IMR-90 (cell line): ENCODE results near the gene OAF. TPM values are rescaled to one million over a fixed set of nuclear protein-coding genes. Genes with fewer than 3 reads are reported as not detected.

Source experiments
- ATAC-seq: fragments of 200-7000 bp; cut with Tn5 transposase; 2 replicates; pipeline ENCODE4 v1.9.1; 2020; ENCODE audit warnings: low read depth, mild to moderate bottlenecking, moderate library complexity
- BruUV-seq: library from RNA; stranded (reverse); fragments of 400-500 nt; replicated peaks from 2 replicates; lab custom pipeline; 2021; lab: Mats Ljungman, UMichigan
- CTCF ChIA-PET: fragments of 300-600 bp; formaldehyde crosslinking; extraction: SDS; loops from one replicate; lab custom pipeline; 2021; ENCODE audit warnings: antibody characterized with exemption; lab: Yijun Ruan, JAX
- POLR2A ChIA-PET: fragments of 300-600 bp; sonication (Branson Sonifier 250); formaldehyde crosslinking; loops from one replicate; lab custom pipeline; 2022; ENCODE audit warnings: antibody characterized with exemption; ENCODE audit not compliant: unreplicated experiment; lab: Charles Lee
- DNase-seq: peaks from one replicate; pipeline ENCODE4 v3.0.0; 2013
- H2AFZ ChIP-seq: replicated peaks from 2 replicates; pipeline ENCODE3; 2013; ENCODE audit warnings: low read length, mild to moderate bottlenecking; ENCODE audit not compliant: poor library complexity
- H2AK5ac ChIP-seq: 2 replicates; pipeline ENCODE4 v1.6.1; 2013; ENCODE audit warnings: low read depth, low read length, inconsistent platforms
- H2AK9ac ChIP-seq: replicated peaks from 2 replicates; pipeline ENCODE3; 2013; ENCODE audit warnings: mild to moderate bottlenecking, low read depth, low read length, moderate library complexity; ENCODE audit not compliant: poor library complexity
- H2BK120ac ChIP-seq: 2 replicates; pipeline ENCODE4 v1.6.1; 2013; ENCODE audit warnings: low read depth, low read length, inconsistent platforms
- H2BK15ac ChIP-seq: 3 replicates; pipeline ENCODE4 v1.6.1; 2013; ENCODE audit warnings: low read depth, low read length, inconsistent platforms
- H2BK20ac ChIP-seq: 2 replicates; pipeline ENCODE4 v1.6.1; 2013; ENCODE audit warnings: low read depth, mild to moderate bottlenecking, inconsistent platforms, low read length, moderate library complexity
- H2BK5ac ChIP-seq: 2 replicates; pipeline ENCODE4 v1.6.1; 2013; ENCODE audit warnings: mild to moderate bottlenecking, low read depth, low read length, inconsistent platforms; ENCODE audit not compliant: poor library complexity, severe bottlenecking
- H3K14ac ChIP-seq: replicated peaks from 2 replicates; pipeline ENCODE4 v1.6.1; 2013; ENCODE audit warnings: low read depth, low read length, inconsistent platforms
- H3K18ac ChIP-seq: 2 replicates; pipeline ENCODE4 v1.6.1; 2013; ENCODE audit warnings: low read depth, low read length, control low read depth
- H3K23ac ChIP-seq: 2 replicates; pipeline ENCODE4 v1.6.1; 2013; ENCODE audit warnings: low read depth, low read length, inconsistent platforms
- H3K27ac ChIP-seq: 2 replicates; pipeline ENCODE4 v1.5.1; 2013; ENCODE audit warnings: mild to moderate bottlenecking, control low read depth, low read length; ENCODE audit not compliant: insufficient read depth
- H3K27me3 ChIP-seq: 2 replicates; pipeline ENCODE4 v1.6.1; 2013; ENCODE audit warnings: low read length; ENCODE audit not compliant: control insufficient read depth, insufficient read depth
- H3K36me3 ChIP-seq: 2 replicates; pipeline ENCODE4 v1.6.1; 2013; ENCODE audit warnings: low read length, mixed read lengths; ENCODE audit not compliant: control insufficient read depth, insufficient read depth
- H3K4ac ChIP-seq: 2 replicates; pipeline ENCODE4 v1.6.1; 2013; ENCODE audit warnings: low read depth, low read length, inconsistent platforms
- H3K4me1 ChIP-seq: 2 replicates; pipeline ENCODE4 v1.6.1; 2013; ENCODE audit warnings: low read length, mixed read lengths; ENCODE audit not compliant: control insufficient read depth, insufficient read depth
- H3K4me2 ChIP-seq: 2 replicates; pipeline ENCODE4 v1.6.1; 2013; ENCODE audit warnings: low read depth, mild to moderate bottlenecking, control low read depth, low read length, moderate library complexity
- H3K4me3 ChIP-seq: 2 replicates; pipeline ENCODE4 v1.5.1; 2013; ENCODE audit warnings: low read depth, mild to moderate bottlenecking, control low read depth, low read length, moderate library complexity; ENCODE audit not compliant: insufficient read depth
- H3K56ac ChIP-seq: 2 replicates; pipeline ENCODE4 v1.6.1; 2013; ENCODE audit warnings: low read length, inconsistent platforms; ENCODE audit not compliant: insufficient read depth; ENCODE audit errors: extremely low read depth
- H3K79me1 ChIP-seq, 2 experiments: 2 replicates each; pipeline ENCODE4 v1.6.1; 2013; ENCODE audit warnings: low read length in 2 of 2, inconsistent platforms in 1 of 2, low read depth in 1 of 2
- H3K9ac ChIP-seq: 2 replicates; pipeline ENCODE4 v1.6.1; 2013; ENCODE audit warnings: low read depth, low read length, control low read depth
- H3K9me1 ChIP-seq: 2 replicates; pipeline ENCODE4 v1.6.1; 2013; ENCODE audit warnings: low read length, inconsistent platforms; ENCODE audit not compliant: insufficient read depth
- H3K9me3 ChIP-seq: 2 replicates; pipeline ENCODE4 v1.6.1; 2013; ENCODE audit warnings: low read length; ENCODE audit not compliant: control insufficient read depth, insufficient read depth
- H4K20me1 ChIP-seq: 2 replicates; pipeline ENCODE4 v1.6.1; 2013; ENCODE audit warnings: low read length, inconsistent platforms; ENCODE audit not compliant: insufficient read depth
- H4K5ac ChIP-seq: 2 replicates; pipeline ENCODE4 v1.6.1; 2013; ENCODE audit warnings: mild to moderate bottlenecking, low read depth, low read length, control low read depth
- H4K8ac ChIP-seq, 2 experiments: 2 replicates each; pipeline ENCODE4 v1.6.1; 2013; ENCODE audit warnings: low read depth in 2 of 2, low read length in 2 of 2, control low read depth in 1 of 2, inconsistent platforms in 1 of 2
- H4K91ac ChIP-seq: 2 replicates; pipeline ENCODE4 v1.6.1; 2013; ENCODE audit warnings: low read depth, low read length, inconsistent platforms; ENCODE audit not compliant: insufficient read depth
- BHLHE40 ChIP-seq: fragments of 150-350 bp; IDR thresholded peaks from 2 replicates; pipeline ENCODE4 v1.6.1; 2016; ENCODE audit warnings: mild to moderate bottlenecking, low read depth, low read length
- CEBPB ChIP-seq: IDR thresholded peaks from 2 replicates; pipeline ENCODE4 v1.6.1; 2012; ENCODE audit warnings: low read depth, low read length, improper control_type of control experiment
- CHD1 ChIP-seq: IDR thresholded peaks from 2 replicates; pipeline ENCODE4 v1.6.1; 2012; ENCODE audit warnings: low read depth, low read length, improper control_type of control experiment
- MAZ ChIP-seq: IDR thresholded peaks from 2 replicates; pipeline ENCODE4 v1.6.1; 2012; ENCODE audit warnings: low read depth, mild to moderate bottlenecking, low read length, improper control_type of control experiment, moderate library complexity, borderline replicate concordance
- MXI1 ChIP-seq: IDR thresholded peaks from 2 replicates; pipeline ENCODE4 v1.6.1; 2012; ENCODE audit warnings: low read depth, mild to moderate bottlenecking, low read length, moderate library complexity, borderline replicate concordance
- NFE2L2 ChIP-seq: fragments of 150-350 bp; IDR thresholded peaks from 2 replicates; pipeline ENCODE4 v1.6.1; 2016; ENCODE audit warnings: low read depth, mild to moderate bottlenecking, low read length
- SMC3 ChIP-seq: fragments of 150-350 bp; IDR thresholded peaks from 2 replicates; pipeline ENCODE4 v1.6.1; 2016; ENCODE audit warnings: low read depth, mild to moderate bottlenecking, antibody characterized with exemption, low read length, moderate library complexity
- WGBS, 2 experiments: methylation state at CpG; one replicate each; pipeline versions ENCODE4 v1.1.5 to v1.1.7; 2013; ENCODE audit warnings: missing lambda C conversion rate in 2 of 2; ENCODE audit not compliant: insufficient read length in 1 of 2; ENCODE audit errors: extremely low coverage in 2 of 2; 5-methylcytosine and 5-hydroxymethylcytosine counted together
- dilution Hi-C: fragments of 300-500 bp; cut with HindIII; formaldehyde crosslinking; loops from one replicate; pipeline ENCODE4 v1.14.3; 2018; ENCODE audit warnings: low sequenced_read_pairs; ENCODE audit not compliant: unreplicated experiment
- in situ Hi-C: fragments of 300-500 bp; cut with MboI; formaldehyde crosslinking; loops from 3 replicates; pipeline ENCODE4 v1.14.3; 2019; ENCODE audit warnings: low sequenced_read_pairs, inconsistent platforms, mixed read lengths
- intact Hi-C: fragments of 100-400 bp; cut with micrococcal nuclease; formaldehyde crosslinking; loops from 2 replicates; pipeline ENCODE4 v1.10.0; 2022
- polyA plus RNA-seq, 3 experiments: library from polyadenylated mRNA; depleted of rRNA; stranded (reverse); fragments of >200 nt; gene quantifications; 2 replicates each; pipeline ENCODE4 v1.2.3, GENCODE V29; 2012; ENCODE audit warnings: low replicate concordance in 1 of 3
- total RNA-seq: library from RNA; depleted of rRNA; stranded (reverse); fragments of >200 nt; gene quantifications from 2 replicates; pipeline ENCODE4 v1.2.3, GENCODE V29; 2012
- TF ChIP-seq, protein P1 (sequence below): fragments of 150-350 bp; IDR thresholded peaks from 2 replicates; pipeline ENCODE4 v1.6.1; 2016; ENCODE audit warnings: low read depth, mild to moderate bottlenecking, low read length, moderate library complexity, borderline replicate concordance

OAF gene
- total and polyA plus RNA-seq, 2 of the 4 experiments (the other 2 are of a cell fraction), result 9.9 to 42.0 TPM

DNA sequence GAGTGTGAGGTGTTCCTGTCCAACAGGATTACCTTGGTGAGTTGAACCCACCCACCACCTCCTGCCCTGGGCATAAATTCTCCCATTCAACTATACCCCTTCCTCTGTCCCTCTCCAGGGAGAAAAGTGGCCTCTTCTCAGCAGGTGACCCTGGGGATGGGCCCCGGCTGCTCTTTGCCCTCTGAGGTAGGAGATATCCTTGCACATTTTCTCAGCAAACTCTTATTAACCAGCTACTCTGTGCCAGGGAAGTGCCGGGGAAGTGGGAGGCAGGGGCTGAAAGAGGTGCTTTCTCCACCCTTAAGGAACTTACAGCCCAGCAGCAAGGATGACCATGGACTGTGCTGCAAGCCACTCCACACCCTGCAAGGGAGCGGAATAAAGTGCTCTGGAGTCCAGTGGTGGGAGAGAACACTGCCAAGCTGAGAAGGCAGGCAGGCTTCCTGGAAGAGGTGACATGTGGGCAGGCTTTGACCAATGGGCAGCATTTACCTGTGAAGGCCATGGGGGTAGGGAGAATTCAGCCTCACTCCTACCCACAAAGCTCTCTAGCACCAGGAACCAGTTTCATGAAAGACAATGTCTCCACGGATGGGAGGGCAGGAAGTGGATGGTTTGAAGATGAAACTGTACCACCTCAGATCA, 21.9 kb upstream of the OAF start:
- DNase-seq, result no peak
- intact Hi-C loops (no loop called here), in situ Hi-C loops (no loop called here), dilution Hi-C loops (no loop called here)
- Histone ChIP-seq H3K9ac (no peak overlapping the region), H3K79me1 (no peaks in the 10 kb centered on the region), H3K4me3 (no peak overlapping the region), H2BK5ac (no peak overlapping the region), H3K4me2 (no peak overlapping the region), H3K27me3 (peaks cover 30% of the 10 kb centered on the region), H2AK5ac (no peak overlapping the region), H3K4me1 (peaks cover 16% of the 10 kb centered on the region), H3K18ac (no peak overlapping the region), H3K56ac (no peak overlapping the region), H3K14ac (no peak overlapping the region), H3K9me3 (no peaks in the 10 kb centered on the region), H3K4ac (no peak overlapping the region), H3K23ac (no peak overlapping the region), H4K5ac (no peak overlapping the region), H3K36me3 (no peaks in the 10 kb centered on the region), H2BK15ac (no peak overlapping the region), H2AK9ac (no peak overlapping the region), H2BK20ac (no peak overlapping the region), H3K9me1 (0 out of 2 replicates have a peak, but pooled peaks cover 6% of the 10 kb centered on the region), H4K8ac (no peak overlapping the region), H2BK120ac (no peak overlapping the region), H2AFZ (no peak overlapping the region), H4K20me1 (no peaks in the 10 kb centered on the region), H4K91ac (no peak overlapping the region), H3K27ac (no peak overlapping the region)
- no peak for ATAC-seq
- POLR2A ChIA-PET, result no interaction called here
- TF ChIP-seq MAZ (no peak), CHD1 (no peak), BHLHE40 (no peak), NFE2L2 (no peak), MXI1 (no peak), CEBPB (no peak), SMC3 (no peak)
- TF ChIP-seq, protein P1, sequence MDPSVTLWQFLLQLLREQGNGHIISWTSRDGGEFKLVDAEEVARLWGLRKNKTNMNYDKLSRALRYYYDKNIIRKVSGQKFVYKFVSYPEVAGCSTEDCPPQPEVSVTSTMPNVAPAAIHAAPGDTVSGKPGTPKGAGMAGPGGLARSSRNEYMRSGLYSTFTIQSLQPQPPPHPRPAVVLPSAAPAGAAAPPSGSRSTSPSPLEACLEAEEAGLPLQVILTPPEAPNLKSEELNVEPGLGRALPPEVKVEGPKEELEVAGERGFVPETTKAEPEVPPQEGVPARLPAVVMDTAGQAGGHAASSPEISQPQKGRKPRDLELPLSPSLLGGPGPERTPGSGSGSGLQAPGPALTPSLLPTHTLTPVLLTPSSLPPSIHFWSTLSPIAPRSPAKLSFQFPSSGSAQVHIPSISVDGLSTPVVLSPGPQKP, result no peak
- no TSS peak for BruUV-seq
- CTCF ChIA-PET, result no interaction called here
- WGBS, 2 experiments, result no CpG with 5 or more reads among the region's 4 CpGs
